ENCODE data around the gene BAIAP2.

DNA sequence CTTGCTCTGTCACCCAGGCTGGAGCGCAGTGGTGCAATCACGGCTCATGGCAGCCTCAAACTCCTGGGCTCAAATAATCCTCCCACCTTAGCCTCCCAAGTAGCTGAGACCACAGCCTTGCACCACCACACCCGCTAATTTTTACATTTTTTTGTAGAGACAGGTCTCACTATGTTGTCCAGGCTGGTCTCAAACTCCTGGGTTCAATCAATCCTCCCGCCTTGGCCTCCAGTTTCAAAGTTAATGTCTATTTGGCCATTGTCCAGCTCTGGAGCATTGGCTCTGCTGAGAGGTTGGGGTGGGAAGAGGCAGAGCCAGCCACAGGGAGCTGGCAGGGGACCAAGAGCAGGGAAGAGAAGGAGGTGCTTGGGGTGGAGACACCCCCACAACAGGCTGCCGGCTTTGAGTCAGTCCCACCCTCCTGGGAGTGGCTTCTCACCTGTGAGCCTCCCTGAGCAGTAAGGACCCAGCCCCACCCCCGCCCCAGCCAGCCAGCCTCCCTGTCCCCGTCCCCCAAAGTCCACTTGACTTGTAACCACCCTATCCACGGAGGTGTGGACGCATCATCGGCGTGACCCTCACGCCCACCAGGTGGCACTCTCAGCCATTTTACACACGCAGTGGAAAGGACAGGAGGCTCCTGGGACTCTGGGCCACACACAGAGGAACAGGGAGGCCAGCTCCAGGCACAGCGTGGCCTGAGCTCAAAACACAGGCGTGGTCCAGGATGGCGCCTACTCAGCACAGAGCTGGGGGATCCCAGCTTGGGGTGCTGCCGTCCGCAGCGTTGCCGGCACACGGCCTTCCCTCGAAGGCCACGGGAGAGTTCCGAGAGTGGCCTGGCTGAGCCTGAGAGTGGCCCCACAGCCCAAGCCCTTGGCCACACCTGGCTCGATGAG, 107.6 kb downstream of the BAIAP2 start:
- TF ChIP-seq, protein P1, sequence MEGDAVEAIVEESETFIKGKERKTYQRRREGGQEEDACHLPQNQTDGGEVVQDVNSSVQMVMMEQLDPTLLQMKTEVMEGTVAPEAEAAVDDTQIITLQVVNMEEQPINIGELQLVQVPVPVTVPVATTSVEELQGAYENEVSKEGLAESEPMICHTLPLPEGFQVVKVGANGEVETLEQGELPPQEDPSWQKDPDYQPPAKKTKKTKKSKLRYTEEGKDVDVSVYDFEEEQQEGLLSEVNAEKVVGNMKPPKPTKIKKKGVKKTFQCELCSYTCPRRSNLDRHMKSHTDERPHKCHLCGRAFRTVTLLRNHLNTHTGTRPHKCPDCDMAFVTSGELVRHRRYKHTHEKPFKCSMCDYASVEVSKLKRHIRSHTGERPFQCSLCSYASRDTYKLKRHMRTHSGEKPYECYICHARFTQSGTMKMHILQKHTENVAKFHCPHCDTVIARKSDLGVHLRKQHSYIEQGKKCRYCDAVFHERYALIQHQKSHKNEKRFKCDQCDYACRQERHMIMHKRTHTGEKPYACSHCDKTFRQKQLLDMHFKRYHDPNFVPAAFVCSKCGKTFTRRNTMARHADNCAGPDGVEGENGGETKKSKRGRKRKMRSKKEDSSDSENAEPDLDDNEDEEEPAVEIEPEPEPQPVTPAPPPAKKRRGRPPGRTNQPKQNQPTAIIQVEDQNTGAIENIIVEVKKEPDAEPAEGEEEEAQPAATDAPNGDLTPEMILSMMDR (conservative IDR thresholded peaks at IDR 0.05 in 1 of 2, IDR thresholded peaks at IDR 0.05 in 1 of 2; ENCODE audit: extremely low read depth in 1 of 2, insufficient read depth in 1 of 2, low read depth in 1 of 2, low read length in 2 of 2): peak; percentile 59 to 74
- TF ChIP-seq EZH2 (IDR thresholded peaks at IDR 0.05; ENCODE audit: borderline replicate concordance, low read length): no peak
